Peyer's patch (tissue), 4 donors: ENCODE measurements around the gene GZF1.

Experiments
- POLR2A ChIP-seq, 2 donors: fragments of 450-650 bp; IDR thresholded peaks; one replicate each; pipeline ENCODE4 v1.5.1; 2017; ENCODE audit warnings: antibody characterized with exemption in 2 of 2, mild to moderate bottlenecking in 2 of 2, moderate library complexity in 2 of 2
- TF ChIP-seq, protein P1 (sequence below), 6 experiments: fragments of 450-650 bp in 4 of 6; fragments of 200-600 bp in 2 of 6; sonication (generic) in 1 of 6; IDR thresholded peaks; one replicate each; pipeline ENCODE4 v1.5.1; 2017 to 2019; ENCODE audit warnings: antibody characterized with exemption in 6 of 6, mild to moderate bottlenecking in 3 of 6, moderate library complexity in 1 of 6

DNA sequence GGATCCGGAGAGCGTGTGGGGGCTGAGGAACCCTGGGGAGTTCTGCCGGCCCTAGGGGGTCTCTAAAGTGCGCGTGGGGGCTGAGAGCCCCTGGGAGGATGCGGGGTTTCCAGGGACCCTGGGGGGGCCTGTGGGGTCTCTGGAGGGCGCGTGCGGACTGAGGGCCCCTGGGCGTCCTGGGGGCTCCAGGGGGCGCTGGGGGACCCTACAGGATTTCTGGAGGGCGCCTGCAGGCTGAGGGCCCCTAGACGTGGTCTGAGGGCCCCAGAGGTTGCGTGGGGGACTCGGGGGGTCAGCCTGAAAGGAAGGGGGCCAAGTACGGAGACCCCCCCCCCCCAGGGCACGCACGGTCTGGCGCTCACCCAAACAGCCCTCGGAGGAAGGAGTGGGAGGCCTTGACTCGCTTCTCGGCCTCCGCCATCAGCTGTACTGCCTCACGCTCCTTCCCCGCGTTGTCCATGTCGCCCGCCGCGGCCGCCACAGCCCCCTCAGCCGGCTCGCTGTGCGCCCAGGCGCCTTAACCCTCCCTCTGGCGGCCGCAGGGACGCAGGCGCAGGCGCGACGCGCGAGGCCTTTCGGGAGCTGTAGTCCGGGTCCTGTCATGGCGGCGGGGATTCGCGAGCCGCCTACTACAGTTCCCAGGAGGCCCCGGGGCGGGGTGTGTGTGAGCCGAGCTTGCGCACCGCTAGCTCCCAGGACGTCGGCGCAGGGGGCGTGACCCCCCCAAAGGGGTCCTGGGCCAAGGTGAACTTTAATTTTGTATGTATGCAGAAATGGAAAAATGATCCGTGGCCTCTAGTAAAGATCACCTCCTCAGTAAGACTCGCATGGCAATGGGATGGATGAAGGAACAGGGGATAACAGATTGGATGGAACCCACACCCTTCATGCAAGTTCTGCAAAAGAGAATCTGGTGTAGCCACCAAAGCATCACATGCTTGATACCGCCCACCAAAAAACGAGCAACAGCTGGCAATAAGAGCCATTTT, 59.3 kb downstream of the GZF1 start, which contains the start of gene NAPB:
- TF ChIP-seq, protein P1, sequence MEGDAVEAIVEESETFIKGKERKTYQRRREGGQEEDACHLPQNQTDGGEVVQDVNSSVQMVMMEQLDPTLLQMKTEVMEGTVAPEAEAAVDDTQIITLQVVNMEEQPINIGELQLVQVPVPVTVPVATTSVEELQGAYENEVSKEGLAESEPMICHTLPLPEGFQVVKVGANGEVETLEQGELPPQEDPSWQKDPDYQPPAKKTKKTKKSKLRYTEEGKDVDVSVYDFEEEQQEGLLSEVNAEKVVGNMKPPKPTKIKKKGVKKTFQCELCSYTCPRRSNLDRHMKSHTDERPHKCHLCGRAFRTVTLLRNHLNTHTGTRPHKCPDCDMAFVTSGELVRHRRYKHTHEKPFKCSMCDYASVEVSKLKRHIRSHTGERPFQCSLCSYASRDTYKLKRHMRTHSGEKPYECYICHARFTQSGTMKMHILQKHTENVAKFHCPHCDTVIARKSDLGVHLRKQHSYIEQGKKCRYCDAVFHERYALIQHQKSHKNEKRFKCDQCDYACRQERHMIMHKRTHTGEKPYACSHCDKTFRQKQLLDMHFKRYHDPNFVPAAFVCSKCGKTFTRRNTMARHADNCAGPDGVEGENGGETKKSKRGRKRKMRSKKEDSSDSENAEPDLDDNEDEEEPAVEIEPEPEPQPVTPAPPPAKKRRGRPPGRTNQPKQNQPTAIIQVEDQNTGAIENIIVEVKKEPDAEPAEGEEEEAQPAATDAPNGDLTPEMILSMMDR (IDR thresholded peaks at IDR 0.05) = peak; percentile 53 to 90 (median 76)
- peak; percentile 75 to 80 for TF ChIP-seq POLR2A (IDR thresholded peaks at IDR 0.05)
